OCI-LY1 (cell line): ENCODE data around the gene MCTP2.

Source experiments
- H2AFZ ChIP-seq: fragments of 200-600 bp; sonication (generic), shearing (Covaris generic); 2 replicates; pipeline ENCODE4 v1.6.0; 2014; ENCODE audit warnings: antibody characterized with exemption, mild to moderate bottlenecking, low read length
- H3F3A ChIP-seq: fragments of 200-600 bp; sonication (generic), shearing (Covaris generic); 2 replicates; pipeline ENCODE4 v1.6.0; 2014; ENCODE audit warnings: mild to moderate bottlenecking, antibody characterized with exemption, low read length, moderate library complexity; ENCODE audit not compliant: insufficient read depth
- H3K27ac ChIP-seq: fragments of 200-600 bp; sonication (generic); 2 replicates; pipeline ENCODE4 v1.5.1; 2014; ENCODE audit warnings: low read length, mixed run types, mild to moderate bottlenecking, low read depth; ENCODE audit not compliant: poor library complexity, severe bottlenecking
- H3K27me3 ChIP-seq: fragments of 200-600 bp; sonication (generic); 2 replicates; pipeline ENCODE4 v1.6.0; 2014; ENCODE audit warnings: antibody characterized with exemption, mild to moderate bottlenecking, low read length, moderate library complexity; ENCODE audit not compliant: insufficient read depth
- H3K36me3 ChIP-seq: fragments of 200-600 bp; sonication (generic); 2 replicates; pipeline ENCODE4 v1.6.1; 2014; ENCODE audit warnings: mild to moderate bottlenecking, antibody characterized with exemption, low read length, moderate library complexity, mixed read lengths; ENCODE audit not compliant: insufficient read depth
- H3K4me1 ChIP-seq: fragments of 200-600 bp; sonication (generic); 2 replicates; pipeline ENCODE4 v1.5.1; 2014; ENCODE audit warnings: mild to moderate bottlenecking, low read length, moderate library complexity; ENCODE audit not compliant: insufficient read depth, severe bottlenecking
- H3K4me2 ChIP-seq: fragments of 200-600 bp; sonication (generic), shearing (Covaris generic); 2 replicates; pipeline ENCODE4 v1.6.1; 2014; ENCODE audit warnings: low read length
- H3K4me3 ChIP-seq: fragments of 200-600 bp; sonication (generic); 2 replicates; pipeline ENCODE4 v1.5.1; 2014; ENCODE audit warnings: low read length, low read depth, mild to moderate bottlenecking, mixed read lengths; ENCODE audit not compliant: poor library complexity, severe bottlenecking
- H3K79me2 ChIP-seq: fragments of 200-600 bp; shearing (Covaris generic); 2 replicates; pipeline ENCODE4 v1.6.1; 2016; ENCODE audit warnings: mixed run types, low read length, mixed read lengths; ENCODE audit not compliant: insufficient read depth
- H3K9ac ChIP-seq: fragments of 200-600 bp; sonication (generic), shearing (Covaris generic); 2 replicates; pipeline ENCODE4 v1.6.1; 2014; ENCODE audit warnings: mild to moderate bottlenecking, low read length, mixed read lengths
- H3K9me2 ChIP-seq: fragments of 200-600 bp; sonication (generic), shearing (Covaris generic); 2 replicates; pipeline ENCODE4 v1.6.1; 2014; ENCODE audit warnings: low read depth, mild to moderate bottlenecking, low read length, mixed read lengths
- H3K9me3 ChIP-seq: fragments of 200-600 bp; shearing (Covaris generic); 2 replicates; pipeline ENCODE4 v1.6.1; 2014; ENCODE audit warnings: low read length, mixed read lengths
- H4K20me1 ChIP-seq: fragments of 200-600 bp; sonication (generic), shearing (Covaris generic); 2 replicates; pipeline ENCODE4 v1.6.0; 2016; ENCODE audit warnings: mild to moderate bottlenecking, low read length; ENCODE audit not compliant: insufficient read depth
- EZH2 ChIP-seq: fragments of 200-600 bp; sonication (generic), shearing (Covaris generic); IDR thresholded peaks from 2 replicates; pipeline ENCODE4 v1.8.0; 2017; ENCODE audit warnings: borderline replicate concordance, mixed run types, mild to moderate bottlenecking, antibody characterized with exemption, low read length, moderate library complexity, mixed read lengths
- TF ChIP-seq, protein P1 (sequence below): fragments of 200-600 bp; sonication (generic), shearing (Covaris generic); IDR thresholded peaks from 2 replicates; pipeline ENCODE4 v1.5.1; 2017; ENCODE audit warnings: mild to moderate bottlenecking, antibody characterized with exemption, low read length, moderate library complexity, mixed read lengths

The MCTP2 gene

DNA sequence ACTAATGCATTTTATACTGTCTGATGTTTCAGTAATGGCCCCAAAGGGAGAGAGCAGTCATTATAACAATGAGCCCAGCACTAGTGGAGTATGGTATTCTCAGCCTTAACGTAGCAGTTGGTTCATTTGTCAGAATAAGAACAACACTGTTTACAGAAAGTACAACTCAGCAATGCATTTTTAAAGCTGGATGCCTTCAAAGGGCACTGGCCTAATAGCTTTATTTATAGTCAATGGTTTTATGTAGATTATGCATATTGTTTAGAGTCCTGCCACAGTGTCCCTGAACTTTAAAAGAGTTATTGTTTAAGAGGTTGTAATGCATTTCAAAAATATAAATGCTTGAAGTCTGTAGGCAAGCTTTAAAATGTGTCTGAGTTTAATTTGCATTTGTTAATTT is 211.1 kb downstream of the MCTP2 start:
- TF ChIP-seq EZH2, result no peak
- TF ChIP-seq, protein P1, sequence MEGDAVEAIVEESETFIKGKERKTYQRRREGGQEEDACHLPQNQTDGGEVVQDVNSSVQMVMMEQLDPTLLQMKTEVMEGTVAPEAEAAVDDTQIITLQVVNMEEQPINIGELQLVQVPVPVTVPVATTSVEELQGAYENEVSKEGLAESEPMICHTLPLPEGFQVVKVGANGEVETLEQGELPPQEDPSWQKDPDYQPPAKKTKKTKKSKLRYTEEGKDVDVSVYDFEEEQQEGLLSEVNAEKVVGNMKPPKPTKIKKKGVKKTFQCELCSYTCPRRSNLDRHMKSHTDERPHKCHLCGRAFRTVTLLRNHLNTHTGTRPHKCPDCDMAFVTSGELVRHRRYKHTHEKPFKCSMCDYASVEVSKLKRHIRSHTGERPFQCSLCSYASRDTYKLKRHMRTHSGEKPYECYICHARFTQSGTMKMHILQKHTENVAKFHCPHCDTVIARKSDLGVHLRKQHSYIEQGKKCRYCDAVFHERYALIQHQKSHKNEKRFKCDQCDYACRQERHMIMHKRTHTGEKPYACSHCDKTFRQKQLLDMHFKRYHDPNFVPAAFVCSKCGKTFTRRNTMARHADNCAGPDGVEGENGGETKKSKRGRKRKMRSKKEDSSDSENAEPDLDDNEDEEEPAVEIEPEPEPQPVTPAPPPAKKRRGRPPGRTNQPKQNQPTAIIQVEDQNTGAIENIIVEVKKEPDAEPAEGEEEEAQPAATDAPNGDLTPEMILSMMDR, result no peak

GRCh38 chr15:94443186-94443585 is 211.8 kb downstream of the MCTP2 start:
- Histone ChIP-seq H3K4me2 (no peak overlapping the region), H3K4me1 (no peaks in the 10 kb centered on the region), H3K36me3 (peaks cover 26% of the 10 kb centered on the region; the same call in 1 of the 2 replicates), H2AFZ (no peak overlapping the region), H3K9ac (no peak overlapping the region), H3K9me2 (no peaks in the 10 kb centered on the region), H3K79me2 (no peaks in the 10 kb centered on the region), H3K9me3 (no peaks in the 10 kb centered on the region), H3K27ac (no peak overlapping the region), H3K4me3 (no peak overlapping the region), H3F3A (no peaks in the 10 kb centered on the region), H4K20me1 (no peaks in the 10 kb centered on the region), H3K27me3 (no peaks in the 10 kb centered on the region)
- TF ChIP-seq, protein P1, result no peak
- no peak for TF ChIP-seq EZH2

More for the DNA sequence above, 211.1 kb downstream of the MCTP2 start:
- Histone ChIP-seq H3K9me3 (no peaks in the 10 kb centered on the region), H3K79me2 (no peaks in the 10 kb centered on the region), H4K20me1 (no peaks in the 10 kb centered on the region), H3K9me2 (no peaks in the 10 kb centered on the region), H2AFZ (no peak overlapping the region), H3K4me2 (no peak overlapping the region), H3K4me3 (no peak overlapping the region), H3K36me3 (peaks cover 26% of the 10 kb centered on the region; the same call in 1 of the 2 replicates), H3K9ac (no peak overlapping the region), H3K4me1 (no peaks in the 10 kb centered on the region), H3F3A (no peaks in the 10 kb centered on the region), H3K27ac (no peak overlapping the region), H3K27me3 (no peaks in the 10 kb centered on the region)

DNA sequence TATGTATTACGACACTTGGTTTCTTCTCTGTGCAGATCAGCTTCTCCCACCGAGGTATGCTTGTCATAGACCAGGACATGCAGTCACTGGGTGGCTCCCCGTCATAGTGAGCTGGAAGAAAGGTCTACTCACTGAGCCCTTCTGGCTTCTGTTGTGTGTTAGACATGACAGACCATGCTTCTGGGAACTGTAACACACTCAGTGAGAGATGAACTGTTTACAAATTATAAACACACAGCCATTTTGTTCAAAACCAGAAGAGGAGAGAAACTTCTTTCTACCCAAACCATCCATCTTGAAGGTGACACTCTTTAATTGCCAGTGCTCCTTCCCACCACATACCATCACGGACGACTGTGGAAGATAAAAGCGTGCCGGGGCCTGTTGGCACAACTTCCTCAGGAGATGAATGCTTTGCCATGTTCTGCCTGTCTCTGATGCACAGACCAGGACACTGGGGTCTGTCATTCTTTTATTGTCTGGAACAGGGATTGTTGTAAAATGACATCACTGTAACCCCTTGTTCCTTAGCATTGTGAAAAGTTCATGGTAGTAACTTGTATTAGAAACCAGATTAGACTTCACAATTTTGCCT is 214.3 kb downstream of the MCTP2 start:
- Histone ChIP-seq H3K4me2 (no peak overlapping the region), H3K4me3 (no peak overlapping the region), H3K9ac (no peak overlapping the region), H3F3A (no peaks in the 10 kb centered on the region), H4K20me1 (no peaks in the 10 kb centered on the region), H3K4me1 (no peaks in the 10 kb centered on the region), H3K27me3 (no peaks in the 10 kb centered on the region), H3K9me3 (no peaks in the 10 kb centered on the region), H3K27ac (no peak overlapping the region), H2AFZ (no peak overlapping the region), H3K79me2 (no peaks in the 10 kb centered on the region), H3K36me3 (peaks cover 18% of the 10 kb centered on the region; the same call in 1 of the 2 replicates), H3K9me2 (no peaks in the 10 kb centered on the region)
- TF ChIP-seq EZH2, result no peak
- TF ChIP-seq, protein P1, result no peak
